Astrocyte (in vitro differentiated cells and primary cell): ENCODE results near the gene LRRC3. TPM values are rescaled to one million over a fixed set of nuclear protein-coding genes. Genes with fewer than 3 reads are reported as not detected.

Experiments
- DNase-seq: peaks from one replicate; pipeline ENCODE4 v3.0.0-alpha.2; 2010; ENCODE audit warnings: low read depth
- FAIRE-seq: peaks from 2 replicates; lab custom pipeline; 2011; peaks lifted over from hg19 to GRCh38; lab: Jason Lieb, UNC
- H2AFZ ChIP-seq: 2 replicates; pipeline ENCODE4 v1.6.0; 2012; ENCODE audit warnings: low read depth, low read length, inconsistent platforms
- H3K27ac ChIP-seq: 2 replicates; pipeline ENCODE4 v1.5.1; 2011; ENCODE audit warnings: low read depth, low read length, inconsistent platforms
- H3K27me3 ChIP-seq: 2 replicates; pipeline ENCODE4 v1.6.0; 2011; ENCODE audit warnings: low read length, inconsistent platforms; ENCODE audit not compliant: insufficient read depth
- H3K36me3 ChIP-seq: 2 replicates; pipeline ENCODE4 v1.5.1; 2011; ENCODE audit warnings: low read length, inconsistent platforms; ENCODE audit not compliant: insufficient read depth
- H3K4me1 ChIP-seq: 2 replicates; pipeline ENCODE4 v1.5.1; 2011; ENCODE audit warnings: low read length, inconsistent platforms; ENCODE audit not compliant: insufficient read depth
- H3K4me2 ChIP-seq: 2 replicates; pipeline ENCODE4 v1.6.0; 2012; ENCODE audit warnings: low read length, inconsistent platforms
- H3K4me3 ChIP-seq: 2 replicates; pipeline ENCODE4 v1.5.1; 2011; ENCODE audit warnings: low read depth, mild to moderate bottlenecking, low read length, inconsistent platforms; ENCODE audit not compliant: insufficient read depth
- H3K79me2 ChIP-seq: 2 replicates; pipeline ENCODE4 v1.6.0; 2012; ENCODE audit warnings: mild to moderate bottlenecking, low read length, inconsistent platforms; ENCODE audit not compliant: insufficient read depth
- H3K9ac ChIP-seq: 2 replicates; pipeline ENCODE4 v1.6.0; 2012; ENCODE audit warnings: mild to moderate bottlenecking, low read length, inconsistent platforms
- H3K9me3 ChIP-seq: 2 replicates; pipeline ENCODE4 v1.5.1; 2012; ENCODE audit warnings: low read depth, mild to moderate bottlenecking, low read length, inconsistent platforms; ENCODE audit not compliant: insufficient read depth
- H4K20me1 ChIP-seq: 2 replicates; pipeline ENCODE4 v1.6.0; 2012; ENCODE audit warnings: low read length, inconsistent platforms; ENCODE audit not compliant: insufficient read depth
- H3K27ac Mint-ChIP-seq: one replicate; pipeline ENCODE4 v1.8.0; 2021; ENCODE audit warnings: mild to moderate bottlenecking, mixed read lengths; ENCODE audit not compliant: unreplicated experiment
- H3K27me3 Mint-ChIP-seq: one replicate; pipeline ENCODE4 v1.8.0; 2021; ENCODE audit warnings: low read depth, mixed read lengths; ENCODE audit not compliant: unreplicated experiment
- H3K36me3 Mint-ChIP-seq: one replicate; pipeline ENCODE4 v1.8.0; 2021; ENCODE audit warnings: low read depth, mixed read lengths; ENCODE audit not compliant: unreplicated experiment
- H3K4me1 Mint-ChIP-seq: one replicate; pipeline ENCODE4 v1.8.0; 2021; ENCODE audit warnings: low read depth, mixed read lengths; ENCODE audit not compliant: unreplicated experiment
- H3K4me3 Mint-ChIP-seq: one replicate; pipeline ENCODE4 v1.8.0; 2021; ENCODE audit warnings: mild to moderate bottlenecking, moderate library complexity, mixed read lengths; ENCODE audit not compliant: unreplicated experiment
- H3K9me3 Mint-ChIP-seq: one replicate; pipeline ENCODE4 v1.8.0; 2021; ENCODE audit warnings: mild to moderate bottlenecking, mixed read lengths; ENCODE audit not compliant: unreplicated experiment
- EZH2 ChIP-seq: IDR thresholded peaks from 2 replicates; pipeline ENCODE4 v1.6.1; 2012; ENCODE audit warnings: mild to moderate bottlenecking, low read length, inconsistent platforms; ENCODE audit not compliant: insufficient read depth
- total RNA-seq: library from RNA; stranded (reverse); gene quantifications from 2 replicates; pipeline ENCODE4 v1.2.1, GENCODE V29; 2021
- TF ChIP-seq, protein P1 (sequence below): IDR thresholded peaks from 2 replicates; pipeline ENCODE4 v1.5.1; 2011; ENCODE audit warnings: low read depth, mild to moderate bottlenecking, inconsistent platforms, low read length, moderate library complexity; ENCODE audit not compliant: insufficient read depth

Gene LRRC3
- total RNA-seq, 1 donor from 2014 or later: 5.2 TPM

DNA sequence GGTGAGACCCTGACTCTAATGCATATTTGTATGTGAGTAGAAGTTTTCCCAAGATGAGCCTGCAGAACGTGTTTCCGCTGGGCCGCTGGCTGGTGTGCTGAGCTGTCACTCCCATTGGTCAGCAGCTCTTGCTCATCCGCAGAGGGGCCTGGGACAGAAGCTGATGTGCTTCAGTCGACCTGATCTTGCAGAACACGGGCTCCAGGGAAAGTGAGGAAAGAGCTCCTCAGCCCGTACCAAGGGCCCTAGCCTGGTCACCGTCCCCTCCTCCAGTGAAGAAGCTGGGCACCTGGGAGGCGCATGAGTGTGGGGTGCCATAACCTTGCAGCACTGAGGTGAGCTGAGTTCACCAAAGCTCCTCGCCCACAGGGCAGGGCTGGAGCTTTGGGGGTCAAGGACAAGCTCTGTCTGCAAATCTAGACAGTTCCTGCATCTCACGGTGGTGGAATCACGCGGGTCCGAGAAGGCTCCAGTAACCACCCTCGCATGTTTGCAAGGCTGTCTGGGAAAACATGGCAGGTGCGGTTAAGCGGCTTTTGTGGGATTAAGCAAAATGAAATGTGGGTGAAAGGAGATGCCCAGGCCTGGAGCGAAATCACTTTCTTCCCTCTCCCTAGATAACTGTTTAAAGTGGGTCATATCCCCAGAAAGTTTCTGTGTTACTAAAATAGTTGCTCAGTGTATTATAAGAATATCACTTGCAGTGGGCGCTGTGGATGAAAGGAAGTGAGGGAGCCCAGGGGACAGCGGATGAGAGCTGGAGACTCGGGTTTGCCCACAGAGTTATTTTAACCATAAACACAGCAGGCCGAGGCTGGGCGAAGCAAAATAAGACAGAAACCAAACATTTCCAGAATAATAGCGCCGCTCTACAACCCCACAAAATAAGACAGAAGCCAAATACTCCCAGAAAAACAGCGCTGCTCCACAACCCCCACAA, 33.1 kb upstream of the LRRC3 start:
- no peaks in the 10 kb centered on the region for H3K79me2 ChIP-seq
- H3K4me2 ChIP-seq: no peak overlapping the region
- H3K4me3 ChIP-seq: no peak overlapping the region
- no peak overlapping the region for H2AFZ ChIP-seq
- no peak for DNase-seq
- no peaks in the 10 kb centered on the region for H3K27me3 ChIP-seq
- peaks cover 11% of the 10 kb centered on the region for H3K9me3 ChIP-seq
- H3K4me1 ChIP-seq: no peaks in the 10 kb centered on the region
- no peak for FAIRE-seq
- H3K9ac ChIP-seq: no peak overlapping the region
- no peak overlapping the region for H3K27ac ChIP-seq
- H3K36me3 ChIP-seq: no peaks in the 10 kb centered on the region
- Mint-ChIP-seq H3K27me3 (peaks cover 9% of the 10 kb centered on the region), H3K4me1 (no peaks in the 10 kb centered on the region), H3K4me3 (no peak overlapping the region), H3K36me3 (no peaks in the 10 kb centered on the region), H3K27ac (no peak overlapping the region), H3K9me3 (peaks cover 6% of the 10 kb centered on the region)
- TF ChIP-seq, protein P1, sequence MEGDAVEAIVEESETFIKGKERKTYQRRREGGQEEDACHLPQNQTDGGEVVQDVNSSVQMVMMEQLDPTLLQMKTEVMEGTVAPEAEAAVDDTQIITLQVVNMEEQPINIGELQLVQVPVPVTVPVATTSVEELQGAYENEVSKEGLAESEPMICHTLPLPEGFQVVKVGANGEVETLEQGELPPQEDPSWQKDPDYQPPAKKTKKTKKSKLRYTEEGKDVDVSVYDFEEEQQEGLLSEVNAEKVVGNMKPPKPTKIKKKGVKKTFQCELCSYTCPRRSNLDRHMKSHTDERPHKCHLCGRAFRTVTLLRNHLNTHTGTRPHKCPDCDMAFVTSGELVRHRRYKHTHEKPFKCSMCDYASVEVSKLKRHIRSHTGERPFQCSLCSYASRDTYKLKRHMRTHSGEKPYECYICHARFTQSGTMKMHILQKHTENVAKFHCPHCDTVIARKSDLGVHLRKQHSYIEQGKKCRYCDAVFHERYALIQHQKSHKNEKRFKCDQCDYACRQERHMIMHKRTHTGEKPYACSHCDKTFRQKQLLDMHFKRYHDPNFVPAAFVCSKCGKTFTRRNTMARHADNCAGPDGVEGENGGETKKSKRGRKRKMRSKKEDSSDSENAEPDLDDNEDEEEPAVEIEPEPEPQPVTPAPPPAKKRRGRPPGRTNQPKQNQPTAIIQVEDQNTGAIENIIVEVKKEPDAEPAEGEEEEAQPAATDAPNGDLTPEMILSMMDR: no peak
- TF ChIP-seq EZH2: no peak
- no peaks in the 10 kb centered on the region for H4K20me1 ChIP-seq

DNA sequence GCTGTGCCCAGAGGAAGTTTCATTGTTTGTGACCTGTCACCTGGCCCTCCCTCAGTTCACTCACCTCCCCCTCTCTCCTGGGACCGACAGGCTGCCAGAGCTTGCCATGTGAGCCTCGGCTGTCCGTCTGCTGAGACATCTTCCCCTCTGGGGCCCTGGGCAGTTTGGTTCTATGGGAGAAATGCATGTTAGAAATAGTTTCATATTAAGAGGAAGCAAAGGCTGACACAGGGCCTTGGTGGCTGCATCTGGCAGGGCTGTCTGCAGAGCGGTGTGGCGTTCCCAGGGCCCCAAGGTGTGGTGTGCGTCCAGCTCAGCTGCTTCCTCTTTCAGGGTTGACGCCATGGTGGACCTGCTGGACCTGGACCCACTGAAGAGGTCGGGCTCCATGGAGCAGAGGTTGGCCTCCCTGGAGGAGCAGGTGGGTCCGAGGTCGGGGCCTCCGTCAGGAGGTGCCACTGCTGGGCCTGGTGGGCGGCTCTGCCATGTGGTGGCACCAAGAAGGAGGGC, 31.9 kb upstream of the LRRC3 start:
- DNase-seq: no peak
- Histone ChIP-seq H3K9ac (no peak overlapping the region), H4K20me1 (no peaks in the 10 kb centered on the region), H3K4me2 (no peak overlapping the region), H3K9me3 (peaks cover 11% of the 10 kb centered on the region), H3K79me2 (no peaks in the 10 kb centered on the region), H3K27me3 (no peaks in the 10 kb centered on the region), H3K36me3 (no peaks in the 10 kb centered on the region), H3K4me3 (no peak overlapping the region), H2AFZ (no peak overlapping the region), H3K4me1 (no peaks in the 10 kb centered on the region), H3K27ac (no peak overlapping the region)
- Mint-ChIP-seq H3K36me3 (no peaks in the 10 kb centered on the region), H3K4me1 (no peaks in the 10 kb centered on the region), H3K4me3 (no peak overlapping the region), H3K9me3 (peaks cover 9% of the 10 kb centered on the region), H3K27ac (no peak overlapping the region), H3K27me3 (peaks cover 9% of the 10 kb centered on the region)
- FAIRE-seq: no peak
- no peak for TF ChIP-seq EZH2
- TF ChIP-seq, protein P1: no peak
